ENCODE measurements around the gene CNTN5.

The CNTN5 gene

DNA sequence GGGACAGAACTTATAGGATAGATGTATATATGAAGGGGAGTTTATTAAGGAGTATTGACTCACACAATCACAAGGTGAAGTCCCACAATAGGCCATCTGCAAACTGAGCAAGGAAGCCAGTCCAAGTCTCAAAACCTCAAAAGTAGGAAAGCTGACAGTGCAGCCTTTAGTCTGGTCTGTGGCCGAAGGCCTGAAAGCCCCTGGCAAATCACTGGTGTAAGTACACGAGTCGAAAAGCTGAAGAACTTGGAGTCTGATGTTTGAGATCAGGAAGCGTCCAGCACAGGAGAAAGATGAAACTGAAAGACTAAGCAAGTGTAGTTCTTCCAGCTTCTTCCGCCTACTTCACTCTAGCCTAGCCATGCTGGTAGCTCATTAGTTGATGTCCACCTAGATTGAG, 866.7 kb downstream of the CNTN5 start:
- DNase-seq (ENCODE audit: low read depth) = no peak
- no peak overlapping the region for H3K4me3 ChIP-seq (ENCODE audit: control insufficient read depth, low read depth, low read length)
- TF ChIP-seq, protein P1, sequence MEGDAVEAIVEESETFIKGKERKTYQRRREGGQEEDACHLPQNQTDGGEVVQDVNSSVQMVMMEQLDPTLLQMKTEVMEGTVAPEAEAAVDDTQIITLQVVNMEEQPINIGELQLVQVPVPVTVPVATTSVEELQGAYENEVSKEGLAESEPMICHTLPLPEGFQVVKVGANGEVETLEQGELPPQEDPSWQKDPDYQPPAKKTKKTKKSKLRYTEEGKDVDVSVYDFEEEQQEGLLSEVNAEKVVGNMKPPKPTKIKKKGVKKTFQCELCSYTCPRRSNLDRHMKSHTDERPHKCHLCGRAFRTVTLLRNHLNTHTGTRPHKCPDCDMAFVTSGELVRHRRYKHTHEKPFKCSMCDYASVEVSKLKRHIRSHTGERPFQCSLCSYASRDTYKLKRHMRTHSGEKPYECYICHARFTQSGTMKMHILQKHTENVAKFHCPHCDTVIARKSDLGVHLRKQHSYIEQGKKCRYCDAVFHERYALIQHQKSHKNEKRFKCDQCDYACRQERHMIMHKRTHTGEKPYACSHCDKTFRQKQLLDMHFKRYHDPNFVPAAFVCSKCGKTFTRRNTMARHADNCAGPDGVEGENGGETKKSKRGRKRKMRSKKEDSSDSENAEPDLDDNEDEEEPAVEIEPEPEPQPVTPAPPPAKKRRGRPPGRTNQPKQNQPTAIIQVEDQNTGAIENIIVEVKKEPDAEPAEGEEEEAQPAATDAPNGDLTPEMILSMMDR (IDR thresholded peaks at IDR 0.05; ENCODE audit: control insufficient read depth, insufficient read depth, low read depth, low read length, missing control alignments) = no peak

DNA sequence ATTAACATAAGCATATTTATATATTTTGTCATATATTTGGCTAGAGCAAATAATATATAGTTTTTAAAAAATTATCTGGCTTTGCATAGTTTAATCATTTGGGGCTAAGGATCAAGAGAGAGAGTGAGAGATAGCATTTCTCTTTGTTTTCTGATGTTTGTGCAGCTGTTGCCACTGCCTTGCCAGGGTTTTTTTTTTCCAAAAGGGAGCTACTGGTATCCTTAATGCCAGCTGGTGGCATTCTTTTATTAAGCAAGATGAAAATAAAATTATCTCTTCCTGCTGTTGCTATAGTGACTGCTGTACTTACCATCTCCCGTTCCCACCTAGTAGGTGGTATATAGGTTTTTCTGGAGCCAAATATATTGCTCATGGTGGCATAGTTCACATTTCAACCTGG, 873.1 kb downstream of the CNTN5 start:
- no peak for DNase-seq (ENCODE audit: low read depth)
- TF ChIP-seq, protein P1 (IDR thresholded peaks at IDR 0.05; ENCODE audit: control insufficient read depth, insufficient read depth, low read depth, low read length, missing control alignments) = no peak
- H3K4me3 ChIP-seq (ENCODE audit: control insufficient read depth, low read depth, low read length) = no peak overlapping the region

DNA sequence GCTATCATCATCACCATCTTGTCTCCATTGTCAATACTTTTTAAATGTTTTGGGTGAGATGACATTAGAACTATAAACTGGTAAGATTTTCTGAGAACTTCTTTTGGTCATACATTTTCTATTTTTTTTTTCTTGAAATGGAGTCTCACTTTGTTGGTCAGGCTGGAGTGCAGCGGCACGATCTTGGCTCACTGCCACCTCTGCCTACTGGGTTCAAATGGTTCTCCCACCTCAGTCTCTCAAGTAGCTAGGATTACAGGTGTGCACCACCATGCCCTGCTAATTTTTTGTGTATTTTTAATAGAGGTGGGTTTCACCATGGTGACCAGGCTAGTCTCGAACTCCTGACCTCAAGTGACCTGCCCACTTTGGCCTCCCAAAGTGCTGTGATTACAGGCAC, 880.4 kb downstream of the CNTN5 start:
- no peak for DNase-seq (ENCODE audit: low read depth)
- TF ChIP-seq, protein P1 (IDR thresholded peaks at IDR 0.05; ENCODE audit: control insufficient read depth, insufficient read depth, low read depth, low read length, missing control alignments) = no peak

DNA sequence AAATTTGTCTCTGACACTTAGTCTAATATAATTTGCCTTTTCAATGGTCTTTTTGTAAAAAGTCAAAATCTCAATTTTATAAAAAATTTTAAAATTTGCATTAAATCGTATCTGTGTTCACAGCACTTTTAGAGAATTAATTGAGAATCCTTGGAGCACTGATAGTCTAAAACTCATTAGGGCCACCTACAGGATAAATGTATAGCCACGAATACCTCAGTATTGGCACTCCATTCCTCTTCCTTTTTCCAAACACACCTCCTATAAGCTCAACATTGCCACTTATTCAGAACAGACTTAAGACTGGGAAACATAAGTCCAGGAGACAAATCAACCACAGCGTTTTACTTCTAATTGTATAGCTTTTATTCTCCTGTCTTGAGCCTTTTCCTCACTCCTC, 890.4 kb downstream of the CNTN5 start:
- DNase-seq (ENCODE audit: low read depth) = no peak
- H3K4me3 ChIP-seq (ENCODE audit: control insufficient read depth, low read depth, low read length) = no peak overlapping the region
- TF ChIP-seq, protein P1 (IDR thresholded peaks at IDR 0.05; ENCODE audit: control insufficient read depth, insufficient read depth, low read depth, low read length, missing control alignments) = no peak

More for the DNA sequence above, 880.4 kb downstream of the CNTN5 start:
- no peak overlapping the region for H3K4me3 ChIP-seq (ENCODE audit: control insufficient read depth, low read depth, low read length)

DNA sequence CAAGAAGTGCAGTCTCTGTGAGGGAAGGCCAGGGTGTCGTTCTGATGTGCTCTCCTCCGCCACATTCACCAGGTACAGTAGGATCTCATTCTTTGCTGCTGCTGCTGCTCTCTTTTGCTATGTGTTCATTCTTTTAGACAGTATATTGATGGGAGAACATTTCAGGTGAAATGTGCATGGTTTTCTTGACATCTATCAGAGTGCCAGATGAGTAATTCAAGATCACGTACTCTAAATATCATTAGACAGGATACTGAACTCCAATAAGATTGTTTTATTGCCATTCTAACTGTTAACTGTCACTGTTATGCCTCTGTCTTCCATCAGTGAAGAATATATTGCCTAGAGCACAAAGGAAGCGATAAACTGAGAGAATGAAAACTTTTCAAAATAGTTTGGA, 895.3 kb downstream of the CNTN5 start:
- TF ChIP-seq, protein P1 (IDR thresholded peaks at IDR 0.05; ENCODE audit: control insufficient read depth, insufficient read depth, low read depth, low read length, missing control alignments) = no peak

DNA sequence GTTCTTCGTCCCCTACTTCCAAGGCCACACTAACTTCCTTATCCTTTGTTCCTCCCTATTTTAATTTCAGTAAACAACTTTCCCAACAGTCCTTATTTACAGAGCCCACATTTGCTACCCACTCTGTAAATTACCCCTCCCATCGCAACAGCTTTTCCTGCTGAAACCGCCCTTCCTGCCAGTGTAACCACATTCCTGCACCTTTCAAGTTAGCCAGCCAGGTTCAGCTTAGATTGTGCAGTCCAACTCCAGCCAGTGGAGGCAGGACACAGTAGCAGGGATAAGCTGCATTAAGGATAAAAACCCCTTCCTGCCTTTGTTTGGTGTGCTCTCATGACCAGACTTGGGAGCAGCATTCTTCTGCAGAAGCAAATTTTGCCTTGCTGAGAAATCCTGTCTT, 898.0 kb downstream of the CNTN5 start:
- DNase-seq (ENCODE audit: low read depth) = no peak
- no peak overlapping the region for H3K4me3 ChIP-seq (ENCODE audit: control insufficient read depth, low read depth, low read length)
- TF ChIP-seq, protein P1 (IDR thresholded peaks at IDR 0.05; ENCODE audit: control insufficient read depth, insufficient read depth, low read depth, low read length, missing control alignments) = no peak

More for the DNA sequence above, 895.3 kb downstream of the CNTN5 start:
- no peak overlapping the region for H3K4me3 ChIP-seq (ENCODE audit: control insufficient read depth, low read depth, low read length)
- no peak for DNase-seq (ENCODE audit: low read depth)

DNA sequence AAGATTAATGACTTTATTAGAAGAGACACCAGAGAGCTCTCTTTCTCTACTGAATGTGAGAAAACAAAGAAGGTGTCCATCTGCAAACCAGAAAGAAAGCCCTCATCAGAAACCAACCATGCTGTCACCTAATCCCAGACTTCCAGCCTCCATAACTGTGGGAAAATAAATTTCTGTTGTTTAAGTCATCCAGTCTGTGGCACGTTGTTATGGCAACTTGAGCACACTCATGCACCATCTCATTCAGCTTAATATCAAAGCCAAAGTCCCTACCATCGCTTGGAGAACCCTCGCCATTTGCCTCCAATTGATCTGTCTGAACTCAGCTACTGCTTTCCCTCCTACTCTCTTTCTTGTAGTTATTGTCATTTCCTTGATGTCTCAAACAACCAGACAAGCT, 900.2 kb downstream of the CNTN5 start:
- TF ChIP-seq, protein P1 (IDR thresholded peaks at IDR 0.05; ENCODE audit: control insufficient read depth, insufficient read depth, low read depth, low read length, missing control alignments) = no peak
- no peak overlapping the region for H3K4me3 ChIP-seq (ENCODE audit: control insufficient read depth, low read depth, low read length)
- no peak for DNase-seq (ENCODE audit: low read depth)

All from AG09309 (cell line).